ENCODE measurements around the gene DRAXIN. TPM values are rescaled to one million over a fixed set of nuclear protein-coding genes. Genes with fewer than 3 reads are reported as not detected.

The DRAXIN gene
- total and polyA plus RNA-seq, 4 donors: 0.04 to 0.31 (median 0.14) TPM

DNA sequence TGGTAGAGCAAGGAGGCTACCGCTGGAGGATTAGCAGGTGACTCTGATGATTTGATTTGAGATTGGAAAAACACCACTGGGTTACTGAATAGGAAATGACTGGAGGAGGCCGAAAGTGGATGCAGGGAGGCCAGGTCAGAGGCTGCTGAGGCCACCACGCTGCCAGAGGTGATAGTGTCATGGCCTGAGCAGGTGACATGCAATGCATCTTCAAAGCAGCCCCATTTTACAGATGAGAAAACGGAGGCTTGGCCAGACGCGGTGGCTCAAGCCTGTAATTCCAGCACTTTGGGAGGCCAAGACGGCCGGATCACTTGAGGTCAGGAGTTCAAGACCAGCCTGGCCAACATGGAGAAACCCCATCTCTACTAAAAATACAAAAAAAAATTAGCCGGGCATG, 83.2 kb downstream of the DRAXIN start:
- H3K4me3 ChIP-seq: no peak overlapping the region

More for the DNA sequence above, 83.2 kb downstream of the DRAXIN start:
- no peaks in the 10 kb centered on the region for H3K9me3 ChIP-seq (ENCODE audit: control insufficient read depth in 4 of 4, insufficient read depth in 3 of 4, low read length in 3 of 4)
- 85 to 94% methylated on average over 9 of the region's 9 CpGs for WGBS, 2 donors
- H3K27me3 ChIP-seq (ENCODE audit: control insufficient read depth in 3 of 3, insufficient read depth in 3 of 3, low read length in 2 of 3): no peaks in the 10 kb centered on the region
- TF ChIP-seq, protein P1, sequence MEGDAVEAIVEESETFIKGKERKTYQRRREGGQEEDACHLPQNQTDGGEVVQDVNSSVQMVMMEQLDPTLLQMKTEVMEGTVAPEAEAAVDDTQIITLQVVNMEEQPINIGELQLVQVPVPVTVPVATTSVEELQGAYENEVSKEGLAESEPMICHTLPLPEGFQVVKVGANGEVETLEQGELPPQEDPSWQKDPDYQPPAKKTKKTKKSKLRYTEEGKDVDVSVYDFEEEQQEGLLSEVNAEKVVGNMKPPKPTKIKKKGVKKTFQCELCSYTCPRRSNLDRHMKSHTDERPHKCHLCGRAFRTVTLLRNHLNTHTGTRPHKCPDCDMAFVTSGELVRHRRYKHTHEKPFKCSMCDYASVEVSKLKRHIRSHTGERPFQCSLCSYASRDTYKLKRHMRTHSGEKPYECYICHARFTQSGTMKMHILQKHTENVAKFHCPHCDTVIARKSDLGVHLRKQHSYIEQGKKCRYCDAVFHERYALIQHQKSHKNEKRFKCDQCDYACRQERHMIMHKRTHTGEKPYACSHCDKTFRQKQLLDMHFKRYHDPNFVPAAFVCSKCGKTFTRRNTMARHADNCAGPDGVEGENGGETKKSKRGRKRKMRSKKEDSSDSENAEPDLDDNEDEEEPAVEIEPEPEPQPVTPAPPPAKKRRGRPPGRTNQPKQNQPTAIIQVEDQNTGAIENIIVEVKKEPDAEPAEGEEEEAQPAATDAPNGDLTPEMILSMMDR (IDR thresholded peaks at IDR 0.05; ENCODE audit: control extremely low read depth, extremely low read depth): no peak
- no peak overlapping the region for H3K9ac ChIP-seq (ENCODE audit: insufficient read depth in 1 of 2, low read length in 2 of 2)
- H3K27ac ChIP-seq (ENCODE audit: low read depth in 1 of 2, low read length in 1 of 2): no peak overlapping the region
- no peaks in the 10 kb centered on the region for H3K4me1 ChIP-seq (ENCODE audit: control insufficient read depth in 5 of 5, insufficient read depth in 5 of 5, low read length in 5 of 5)
- ATAC-seq (ENCODE audit: insufficient read depth, low FRiP score): no peak
- DNase-seq: no peak
- H3K36me3 ChIP-seq (ENCODE audit: control insufficient read depth in 4 of 4, insufficient read depth in 4 of 4, low read length in 4 of 4): no peaks in the 10 kb centered on the region

Other genes starting within 250 kb of the DRAXIN start
- gene DISP3, start 212.6 kb upstream of the DRAXIN start, total RNA-seq: under 1 TPM in 1 of 2 donors, not detected in 1; 0.18 TPM
- under 1 TPM; 0.04 to 0.07 TPM for gene DISP3, start 212.6 kb upstream of the DRAXIN start, polyA plus RNA-seq
- gene FBXO2, start 37.3 kb upstream of the DRAXIN start, total RNA-seq: 10 to 100 TPM in 1 of 2 donors, under 1 TPM in 1; 0.20 to 10.7 TPM
- gene FBXO2, start 37.3 kb upstream of the DRAXIN start, polyA plus RNA-seq: 10 to 100 TPM in 1 of 2 donors, 1 to 10 TPM in 1; 9.5 to 12.5 TPM
- gene FBXO44, start 36.8 kb upstream of the DRAXIN start, total RNA-seq: 10 to 100 TPM; 14.0 to 14.4 TPM
- gene FBXO44, start 36.8 kb upstream of the DRAXIN start, polyA plus RNA-seq: 10 to 100 TPM; 10.6 to 19.6 TPM
- gene FBXO6, start 27.5 kb upstream of the DRAXIN start, total RNA-seq: 10 to 100 TPM in 1 of 2 donors, 1 to 10 TPM in 1; 8.7 to 14.7 TPM
- gene FBXO6, start 27.5 kb upstream of the DRAXIN start, polyA plus RNA-seq: 10 to 100 TPM; 18.3 to 32.0 TPM
- 10 to 100 TPM; 23.4 to 28.1 TPM for gene MAD2L2, start 10.6 kb upstream of the DRAXIN start, total RNA-seq
- 10 to 100 TPM; 32.8 to 61.9 TPM for gene MAD2L2, start 10.6 kb upstream of the DRAXIN start, polyA plus RNA-seq
- 10 to 100 TPM; 37.0 to 93.9 TPM for gene AGTRAP, start 44.4 kb downstream of the DRAXIN start, total RNA-seq
- gene AGTRAP, start 44.4 kb downstream of the DRAXIN start, polyA plus RNA-seq: 100 to 1,000 TPM in 1 of 2 donors, 10 to 100 TPM in 1; 72.7 to 266 TPM
- 1 to 10 TPM in 1 of 2 donors, under 1 TPM in 1; 0.91 to 7.2 TPM for gene C1orf167, start 70.5 kb downstream of the DRAXIN start, total RNA-seq
- 10 to 100 TPM; 11.0 to 11.3 TPM for gene C1orf167, start 70.5 kb downstream of the DRAXIN start, polyA plus RNA-seq
- 10 to 100 TPM; 34.0 to 61.4 TPM for gene MTHFR, start 114.3 kb downstream of the DRAXIN start, total RNA-seq
- 10 to 100 TPM; 20.6 to 26.1 TPM for gene MTHFR, start 114.3 kb downstream of the DRAXIN start, polyA plus RNA-seq
- 10 to 100 TPM; 16.7 to 35.7 TPM for gene CLCN6, start 114.5 kb downstream of the DRAXIN start, total RNA-seq
- 10 to 100 TPM; 17.9 to 18.2 TPM for gene CLCN6, start 114.5 kb downstream of the DRAXIN start, polyA plus RNA-seq
- gene NPPA, start 156.1 kb downstream of the DRAXIN start, total RNA-seq: 10 to 100 TPM in 1 of 2 donors, not detected in 1; 19.8 TPM
- gene NPPA, start 156.1 kb downstream of the DRAXIN start, polyA plus RNA-seq: 1 to 10 TPM in 1 of 2 donors, under 1 TPM in 1; 0.81 to 6.7 TPM
- 1 to 10 TPM in 1 of 2 donors, not detected in 1; 3.6 TPM for gene NPPB, start 167.2 kb downstream of the DRAXIN start, total RNA-seq
- 1 to 10 TPM in 1 of 2 donors, under 1 TPM in 1; 0.45 to 1.1 TPM for gene NPPB, start 167.2 kb downstream of the DRAXIN start, polyA plus RNA-seq
- 10 to 100 TPM; 28.1 to 54.5 TPM for gene KIAA2013, start 234.7 kb downstream of the DRAXIN start, total RNA-seq
- 10 to 100 TPM; 34.0 to 48.3 TPM for gene KIAA2013, start 234.7 kb downstream of the DRAXIN start, polyA plus RNA-seq
- 10 to 100 TPM; 68.8 to 89.5 TPM for gene PLOD1, start 243.0 kb downstream of the DRAXIN start, total RNA-seq
- 100 to 1,000 TPM in 1 of 2 donors, 10 to 100 TPM in 1; 33.5 to 112 TPM for gene PLOD1, start 243.0 kb downstream of the DRAXIN start, polyA plus RNA-seq